ENCODE measurements around the gene LRMDA. TPM values are rescaled to one million over a fixed set of nuclear protein-coding genes. Genes with fewer than 3 reads are reported as not detected.

The LRMDA gene
- total RNA-seq, 1 experiment from 2014 or later: not detected

DNA sequence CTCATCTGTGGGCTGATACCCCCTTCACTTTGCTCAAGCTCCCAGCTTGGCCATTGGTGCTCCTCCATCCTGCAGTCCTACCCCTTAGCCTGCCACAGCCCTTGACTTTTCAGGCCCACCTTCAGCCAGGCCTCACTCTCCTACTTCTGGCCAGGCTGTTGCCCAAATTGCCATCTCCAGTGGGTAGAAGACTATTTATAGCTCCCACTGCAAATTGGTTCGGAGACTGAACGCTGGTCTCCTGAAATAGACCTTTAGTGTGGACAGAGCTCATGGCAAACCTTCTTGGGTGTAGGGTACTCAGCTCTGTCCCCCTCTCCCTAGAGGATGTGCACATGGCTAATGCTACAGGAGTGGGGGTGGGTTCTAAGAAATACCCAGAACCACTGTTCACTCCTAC lies 697.8 kb downstream of the LRMDA start:
- BruUV-seq (replicated peaks): no TSS peak
- no peaks in the 10 kb centered on the region for H3K36me3 ChIP-seq (ENCODE audit: insufficient read depth, low read length, poor library complexity, severe bottlenecking)
- POLR2A ChIA-PET (ENCODE audit: low non-redundant PET): no interaction called here
- no peak overlapping the region for H3K4me3 ChIP-seq (ENCODE audit: low read depth, low read length, poor library complexity, severe bottlenecking)
- no peaks in the 10 kb centered on the region for H3K4me1 ChIP-seq (ENCODE audit: insufficient read depth, low read length, poor library complexity, severe bottlenecking)
- TF ChIP-seq, protein P1, sequence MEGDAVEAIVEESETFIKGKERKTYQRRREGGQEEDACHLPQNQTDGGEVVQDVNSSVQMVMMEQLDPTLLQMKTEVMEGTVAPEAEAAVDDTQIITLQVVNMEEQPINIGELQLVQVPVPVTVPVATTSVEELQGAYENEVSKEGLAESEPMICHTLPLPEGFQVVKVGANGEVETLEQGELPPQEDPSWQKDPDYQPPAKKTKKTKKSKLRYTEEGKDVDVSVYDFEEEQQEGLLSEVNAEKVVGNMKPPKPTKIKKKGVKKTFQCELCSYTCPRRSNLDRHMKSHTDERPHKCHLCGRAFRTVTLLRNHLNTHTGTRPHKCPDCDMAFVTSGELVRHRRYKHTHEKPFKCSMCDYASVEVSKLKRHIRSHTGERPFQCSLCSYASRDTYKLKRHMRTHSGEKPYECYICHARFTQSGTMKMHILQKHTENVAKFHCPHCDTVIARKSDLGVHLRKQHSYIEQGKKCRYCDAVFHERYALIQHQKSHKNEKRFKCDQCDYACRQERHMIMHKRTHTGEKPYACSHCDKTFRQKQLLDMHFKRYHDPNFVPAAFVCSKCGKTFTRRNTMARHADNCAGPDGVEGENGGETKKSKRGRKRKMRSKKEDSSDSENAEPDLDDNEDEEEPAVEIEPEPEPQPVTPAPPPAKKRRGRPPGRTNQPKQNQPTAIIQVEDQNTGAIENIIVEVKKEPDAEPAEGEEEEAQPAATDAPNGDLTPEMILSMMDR (conservative IDR thresholded peaks at IDR 0.05; ENCODE audit: low read depth, low read length): no peak
- TF ChIP-seq EZH2 (IDR thresholded peaks at IDR 0.05; ENCODE audit: borderline replicate concordance, low read depth, low read length, poor library complexity, severe bottlenecking): no peak
- CTCF ChIA-PET: no interaction called here
- DNase-seq (ENCODE audit: low spot score): no peak
- intact Hi-C loops (cut with micrococcal nuclease; ENCODE audit: unreplicated experiment): no loop called here
- no peak overlapping the region for H3K27ac ChIP-seq (ENCODE audit: low read depth, low read length, poor library complexity, severe bottlenecking)
- H3K9me3 ChIP-seq (ENCODE audit: low read depth, low read length, poor library complexity, severe bottlenecking): no peaks in the 10 kb centered on the region
- H3K27me3 ChIP-seq (replicated peaks; ENCODE audit: insufficient read depth, low read depth, low read length, poor library complexity): peaks cover 11% of the 10 kb centered on the region

DNA sequence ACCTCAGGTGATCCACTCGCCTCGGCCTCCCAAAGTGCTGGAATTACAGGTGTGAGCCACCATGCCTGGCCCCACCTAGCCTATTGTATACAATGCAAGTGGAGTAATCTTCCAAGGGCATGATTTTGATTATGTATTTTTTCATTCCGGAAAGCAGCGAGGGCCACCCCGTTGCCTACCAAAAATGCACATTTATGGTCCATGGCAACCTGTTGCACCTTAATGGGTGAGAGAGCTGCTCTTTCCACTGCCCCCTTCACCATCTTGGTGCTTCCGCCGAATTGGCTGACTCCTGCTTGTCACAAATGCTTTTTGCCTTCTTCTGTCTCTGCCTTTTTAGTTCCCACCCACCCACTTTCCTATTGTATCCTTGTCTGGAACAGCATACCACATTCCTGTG lies 699.5 kb downstream of the LRMDA start:
- Histone ChIP-seq H3K36me3 (ENCODE audit: insufficient read depth, low read length, poor library complexity, severe bottlenecking) (no peaks in the 10 kb centered on the region), H3K4me3 (ENCODE audit: low read depth, low read length, poor library complexity, severe bottlenecking) (no peak overlapping the region), H3K27ac (ENCODE audit: low read depth, low read length, poor library complexity, severe bottlenecking) (no peak overlapping the region), H3K4me1 (ENCODE audit: insufficient read depth, low read length, poor library complexity, severe bottlenecking) (no peaks in the 10 kb centered on the region), H3K27me3 (replicated peaks; ENCODE audit: insufficient read depth, low read depth, low read length, poor library complexity) (peaks cover 11% of the 10 kb centered on the region), H3K9me3 (ENCODE audit: low read depth, low read length, poor library complexity, severe bottlenecking) (no peaks in the 10 kb centered on the region)
- CTCF ChIA-PET: no interaction called here
- no peak for DNase-seq (ENCODE audit: low spot score)
- intact Hi-C loops (cut with micrococcal nuclease; ENCODE audit: unreplicated experiment): no loop called here
- POLR2A ChIA-PET (ENCODE audit: low non-redundant PET): no interaction called here
- TF ChIP-seq, protein P1 (conservative IDR thresholded peaks at IDR 0.05; ENCODE audit: low read depth, low read length): no peak
- no peak for TF ChIP-seq EZH2 (IDR thresholded peaks at IDR 0.05; ENCODE audit: borderline replicate concordance, low read depth, low read length, poor library complexity, severe bottlenecking)
- BruUV-seq (replicated peaks): no TSS peak

DNA sequence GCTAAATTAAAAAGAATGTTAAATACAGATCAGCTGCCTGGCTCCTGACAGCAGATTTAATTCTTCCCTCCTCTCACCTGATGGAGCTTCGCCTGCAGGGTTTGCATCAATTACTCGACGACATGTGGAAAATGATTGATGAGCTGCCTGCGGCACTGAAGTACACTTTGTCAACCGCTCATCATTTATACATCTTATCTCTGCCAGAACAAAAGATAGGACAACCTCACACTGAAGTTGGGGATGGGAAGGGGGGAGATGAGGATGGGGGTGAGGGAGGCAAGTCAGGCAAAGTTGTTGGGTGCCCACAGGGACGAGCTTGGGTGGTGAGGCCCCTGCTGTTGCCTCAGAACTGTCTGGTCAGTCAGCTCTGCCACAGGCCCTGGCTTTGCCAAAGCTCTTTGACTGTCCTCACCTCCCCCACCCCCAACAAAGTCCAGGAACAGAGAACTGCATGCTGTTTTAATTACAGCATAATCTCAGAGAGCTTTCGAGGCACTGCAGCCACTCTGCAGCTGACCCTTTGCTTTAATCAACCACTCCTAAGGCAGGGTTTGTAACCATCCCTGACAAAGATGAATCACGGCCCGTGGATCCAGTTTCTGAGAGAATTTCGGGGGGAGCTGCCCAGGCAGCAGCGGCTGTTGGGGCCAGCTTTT lies 702.3 kb downstream of the LRMDA start:
- Histone ChIP-seq H3K4me1 (ENCODE audit: insufficient read depth, low read length, poor library complexity, severe bottlenecking) (no peaks in the 10 kb centered on the region), H3K4me3 (ENCODE audit: low read depth, low read length, poor library complexity, severe bottlenecking) (no peak overlapping the region), H3K9me3 (ENCODE audit: low read depth, low read length, poor library complexity, severe bottlenecking) (no peaks in the 10 kb centered on the region), H3K27ac (ENCODE audit: low read depth, low read length, poor library complexity, severe bottlenecking) (no peak overlapping the region), H3K27me3 (replicated peaks; ENCODE audit: insufficient read depth, low read depth, low read length, poor library complexity) (no peaks in the 10 kb centered on the region), H3K36me3 (ENCODE audit: insufficient read depth, low read length, poor library complexity, severe bottlenecking) (no peaks in the 10 kb centered on the region)
- ChIA-PET CTCF (no interaction called here), POLR2A (ENCODE audit: low non-redundant PET) (no interaction called here)
- DNase-seq (ENCODE audit: low spot score): no peak
- intact Hi-C loops (cut with micrococcal nuclease; ENCODE audit: unreplicated experiment): no loop called here
- BruUV-seq (replicated peaks): no TSS peak
- TF ChIP-seq, protein P1 (conservative IDR thresholded peaks at IDR 0.05; ENCODE audit: low read depth, low read length): no peak
- no peak for TF ChIP-seq EZH2 (IDR thresholded peaks at IDR 0.05; ENCODE audit: borderline replicate concordance, low read depth, low read length, poor library complexity, severe bottlenecking)
